UCSD-AML1 (cell line): ENCODE data around the gene VRK3.
A peak's percentile ranks its signal among the peaks of the same experiment; 100 is the strongest.

Experiments used
- DNase-seq: peaks from one replicate; lab custom pipeline; 2025; ENCODE audit not compliant: unreplicated experiment; lab: John Stamatoyannopoulos, UW

Gene VRK3

GRCh38 chr19:49932041-49932451, 93.1 kb downstream of the VRK3 start:
- DNase-seq, result no peak

- no peak for DNase-seq
Observed at GRCh38 chr19:49931293-49932040, 93.7 kb downstream of the VRK3 start.

GRCh38 chr19:49930483-49931011, 94.6 kb downstream of the VRK3 start:
- no peak for DNase-seq

- peak; percentile 93 for DNase-seq
Observed at GRCh38 chr19:49929611-49930482, 95.3 kb downstream of the VRK3 start.

GRCh38 chr19:49929121-49929610, 96.0 kb downstream of the VRK3 start, which contains the start of the genes ATF5 and NUP62:
Gene ATF5 (plus strand): TSS chr19:49929205. CDS start chr19:49930851, 1,646 bp downstream.
Gene NUP62 (minus strand): TSS chr19:49929504. CDS start chr19:49909807, 19,697 bp downstream.
- peak; percentile 93 for DNase-seq

- DNase-seq, result no peak
Observed at GRCh38 chr19:49927526-49928264, 97.5 kb downstream of the VRK3 start.

- DNase-seq, result no peak
Observed at GRCh38 chr19:49926515-49926914, 98.7 kb downstream of the VRK3 start.
